Psoas muscle (tissue), 8 donors: ENCODE measurements around the gene NRIP1. TPM values are rescaled to one million over a fixed set of nuclear protein-coding genes. Genes with fewer than 3 reads are reported as not detected.

ENCODE experiments used
- ATAC-seq, 4 donors: fragments of 200-7000 bp; cut with Tn5 transposase; one replicate each; pipeline ENCODE4 v1.9.1; 2020; ENCODE audit warnings: moderate library complexity in 3 of 4, mild to moderate bottlenecking in 2 of 4
- DNase-seq, 2 donors: peaks; one replicate each; pipeline ENCODE4 v3.0.0-alpha.2; 2020
- H3K27ac ChIP-seq: fragments of 200-600 bp; one replicate; pipeline ENCODE4 v1.8.0; 2022
- H3K27me3 ChIP-seq, 3 donors: fragments of 200-600 bp in 1 of 3; one replicate each; pipeline versions ENCODE4 v1.6.1 to v1.8.0; 2013 to 2022; ENCODE audit warnings: low read length in 2 of 3, mild to moderate bottlenecking in 2 of 3, moderate library complexity in 1 of 3; ENCODE audit not compliant: insufficient read depth in 3 of 3
- H3K36me3 ChIP-seq, 2 donors: fragments of 200-600 bp in 1 of 2; one replicate each; pipeline versions ENCODE4 v1.6.1 to v1.8.0; 2013 to 2022; ENCODE audit warnings: low read depth in 1 of 2, mild to moderate bottlenecking in 1 of 2, moderate library complexity in 1 of 2; ENCODE audit not compliant: insufficient read depth in 1 of 2
- H3K4me1 ChIP-seq: fragments of 200-600 bp; one replicate; pipeline ENCODE4 v1.8.0; 2022
- H3K4me3 ChIP-seq: fragments of 200-600 bp; one replicate; pipeline ENCODE4 v1.8.0; 2022; ENCODE audit warnings: mild to moderate bottlenecking
- H3K9me3 ChIP-seq: fragments of 200-600 bp; one replicate; pipeline ENCODE4 v1.8.0; 2022
- CTCF ChIP-seq: fragments of 200-600 bp; IDR thresholded peaks from one replicate; pipeline ENCODE4 v1.8.0; 2022; ENCODE audit warnings: antibody characterized with exemption
- WGBS, 3 donors: extraction: QIAGEN DNeasy Blood & Tissue Kit; methylation state at CpG; one replicate each; pipeline versions ENCODE4 v1.1.6 to v1.1.7; 2013; 5-methylcytosine and 5-hydroxymethylcytosine counted together
- intact Hi-C, 2 donors: fragments of 100-400 bp; cut with DNase I; formaldehyde crosslinking; loops; one replicate each; pipeline versions ENCODE4 v1.11.0 to v1.14.2; 2022
- polyA plus RNA-seq, 3 donors: library from polyadenylated mRNA; stranded (reverse); fragments of 200-250 nt; gene quantifications; one replicate each; pipeline ENCODE4 v1.2.3, GENCODE V29; 2013
- total RNA-seq, 4 donors: library from RNA; stranded (reverse); fragmentation: NEBNext Ultra II Directional in 2 of 4; extraction: Animal tissue kit (Norgen Biotek cat#: 25700) in 2 of 4; gene quantifications; one replicate each; pipeline versions ENCODE4 v1.2.1 to v1.2.4, GENCODE V29; 2021 to 2023
- donor health status: healthy with polysubstance abuse.
- donor health status: DM: no; HTN: no; CAD: no; lungs with moderate emphysema.
- donor health status: Bipolar disorder and iron deficiency.
- donor health status: healthy.
- donor health status: DM: yes; HTN: yes; CAD: no.
- donor health status: DM: no; HTN: no; CAD: no.
- donor health status: DM: no; HTN: no; CAD: no.
- donor health status: DM: yes; HTN: yes; CAD: no.

The NRIP1 gene
- total and polyA plus RNA-seq, 7 donors: 12.1 to 137 (median 42.8) TPM

GRCh38 chr21:15003463-15004135 lies 61.2 kb downstream of the NRIP1 start:
- ATAC-seq: peak in 1 of 4 donors; percentile 16
- Histone ChIP-seq H3K4me3 (no peak overlapping the region), H3K9me3 (no peaks in the 10 kb centered on the region), H3K27ac (no peak overlapping the region), H3K36me3 (no peaks in the 10 kb centered on the region), H3K4me1 (peaks cover 73% of the 10 kb centered on the region), H3K27me3 (no peaks in the 10 kb centered on the region)
- DNase-seq: peak in 1 of 2 donors; percentile 42
- intact Hi-C loops: no loop called here
- 26 to 38% (median 34%) methylated on average over 6 of the region's 6 CpGs for WGBS, 3 donors
- TF ChIP-seq CTCF: no peak

DNA sequence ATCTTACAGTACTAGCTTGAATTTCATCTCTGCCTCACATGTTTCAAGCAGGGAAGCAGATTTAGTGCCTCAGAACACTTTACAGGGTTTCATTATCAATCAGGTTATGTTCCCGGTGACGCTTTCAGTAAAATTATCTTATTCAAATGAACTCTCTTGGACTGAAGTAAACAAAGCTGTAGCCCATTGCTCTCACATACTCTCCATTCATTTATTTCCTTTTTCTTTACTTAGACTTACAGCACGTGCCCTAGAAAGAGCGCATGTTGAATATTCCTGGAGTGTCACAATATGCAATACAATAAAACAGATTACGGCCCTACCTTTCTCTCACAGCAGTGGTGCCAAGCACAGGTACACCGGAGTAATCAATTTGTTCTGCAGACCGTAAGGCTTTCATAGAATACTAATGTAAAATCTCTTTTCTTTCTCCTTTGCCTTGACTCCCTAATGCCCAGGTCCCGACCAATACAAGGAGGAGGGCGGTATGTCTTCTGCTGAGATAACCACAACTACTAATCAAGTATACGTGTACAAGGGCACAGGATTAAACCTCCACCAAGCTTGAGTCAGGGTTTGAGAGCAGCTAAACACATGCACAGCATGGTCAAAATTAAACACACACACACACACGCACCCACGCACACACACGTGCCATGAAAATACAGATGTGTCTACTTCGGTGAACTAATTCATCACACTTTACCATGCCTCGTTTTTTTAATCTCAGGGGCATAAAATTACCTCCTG lies 62.8 kb downstream of the NRIP1 start:
- Histone ChIP-seq H3K9me3 (no peaks in the 10 kb centered on the region), H3K36me3 (no peaks in the 10 kb centered on the region), H3K27me3 (no peaks in the 10 kb centered on the region), H3K4me3 (no peak overlapping the region), H3K27ac (no peak overlapping the region), H3K4me1 (peaks cover 62% of the 10 kb centered on the region)
- no peak for TF ChIP-seq CTCF
- no peak for ATAC-seq
- 54 to 75% (median 55%) methylated on average over 15 of the region's 15 CpGs for WGBS, 3 donors
- no peak for DNase-seq
- intact Hi-C loops: no loop called here

DNA sequence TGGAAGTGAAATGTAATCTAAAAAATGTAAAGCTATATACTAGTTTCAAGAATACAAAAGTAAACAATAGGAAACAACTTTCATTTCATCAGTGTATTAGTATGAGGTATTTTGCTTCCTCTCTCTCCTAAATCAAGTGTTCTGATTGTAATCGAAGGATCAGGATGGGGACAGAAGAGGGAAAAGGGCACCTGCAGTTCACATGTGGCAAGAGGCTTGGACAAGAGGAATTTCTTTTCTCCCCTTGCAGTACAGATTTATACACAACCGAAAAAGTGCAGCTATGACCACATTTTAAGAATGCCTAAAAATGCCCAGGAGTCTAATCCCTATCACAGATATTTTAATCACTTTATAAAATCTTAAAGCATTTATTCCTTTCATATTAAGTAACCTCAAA lies 63.7 kb downstream of the NRIP1 start:
- 25 to 35% (median 26%) methylated on average over 2 of the region's 2 CpGs for WGBS, 3 donors
- H3K27ac ChIP-seq: no peak overlapping the region
- H3K4me3 ChIP-seq: no peak overlapping the region
- no peaks in the 10 kb centered on the region for H3K27me3 ChIP-seq
- H3K9me3 ChIP-seq: no peaks in the 10 kb centered on the region
- intact Hi-C loops: no loop called here
- H3K36me3 ChIP-seq: no peaks in the 10 kb centered on the region
- ATAC-seq (no peak), DNase-seq (no peak)
- no peak for TF ChIP-seq CTCF
- peaks cover 53% of the 10 kb centered on the region for H3K4me1 ChIP-seq

GRCh38 chr21:15000081-15000480 lies 64.7 kb downstream of the NRIP1 start:
- WGBS, 3 donors: 88 to 97% (median 91%) methylated on average over 1 of the region's 1 CpG
- no peaks in the 10 kb centered on the region for H3K9me3 ChIP-seq
- TF ChIP-seq CTCF: no peak

More at GRCh38 chr21:15000081-15000480, 64.7 kb downstream of the NRIP1 start:
- no peaks in the 10 kb centered on the region for H3K36me3 ChIP-seq
- no peak overlapping the region for H3K4me3 ChIP-seq
- H3K27me3 ChIP-seq: no peaks in the 10 kb centered on the region
- peaks cover 43% of the 10 kb centered on the region for H3K4me1 ChIP-seq
- DNase-seq (no peak), ATAC-seq (no peak)
- H3K27ac ChIP-seq: no peak overlapping the region
- intact Hi-C loops: no loop called here
